Endometrium (tissue), 2 donors: Measurements from ENCODE around the gene CMC4.

Experiments used
- FAIRE-seq: peaks from 2 replicates; lab custom pipeline; 2012; peaks lifted over from hg19 to GRCh38; lab: Jason Lieb, UNC
- donor health status: control.
- donor health status: control.

Gene CMC4, protein sequence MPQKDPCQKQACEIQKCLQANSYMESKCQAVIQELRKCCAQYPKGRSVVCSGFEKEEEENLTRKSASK

DNA sequence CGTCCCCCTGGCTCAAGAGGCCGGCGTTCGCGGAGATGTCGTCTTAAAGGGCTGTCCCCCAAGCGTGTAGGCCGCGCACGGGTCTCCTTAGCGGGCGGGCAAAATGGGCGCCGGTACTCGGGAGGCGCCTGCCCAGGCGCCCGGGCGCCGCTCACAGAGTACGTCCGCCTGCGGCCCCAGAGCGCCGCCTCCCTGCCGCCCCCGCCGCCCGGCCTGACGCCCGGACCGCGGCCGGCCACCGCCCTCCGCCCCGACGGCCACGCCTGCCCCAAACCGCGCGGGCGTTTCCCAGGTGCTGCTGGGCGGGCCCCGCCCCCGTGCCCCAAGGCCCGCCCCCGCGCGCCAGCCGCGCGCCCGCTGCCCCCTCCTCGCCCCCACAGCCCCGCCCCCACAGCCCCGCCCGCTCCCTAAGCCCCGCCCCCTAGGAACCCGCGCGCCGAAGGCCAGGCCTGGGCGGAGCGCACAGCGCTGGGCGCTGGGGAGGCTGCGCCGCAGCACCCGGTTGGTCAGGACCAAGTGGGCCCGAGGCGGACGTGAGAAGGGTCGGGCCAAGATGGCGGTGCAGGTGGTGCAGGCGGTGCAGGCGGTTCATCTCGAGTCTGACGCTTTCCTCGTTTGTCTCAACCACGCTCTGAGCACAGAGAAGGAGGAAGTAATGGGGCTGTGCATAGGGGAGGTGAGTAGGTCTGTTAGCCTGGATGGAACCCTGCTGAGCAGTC is at the start of gene CMC4, which contains the start of the genes BRCC3 and MTCP1:
TSS of gene CMC4 (minus strand) at position 162 of the 719 bp plus-strand sequence. CDS start 7,113 bp downstream, outside the sequence.
TSS of gene BRCC3 (plus strand) at position 534 of the 719 bp plus-strand sequence. CDS start at position 554, 20 bp downstream.
TSS of gene MTCP1 (minus strand) at position 162 of the 719 bp plus-strand sequence. CDS start 5,126 bp downstream, outside the sequence.
- no peak for FAIRE-seq

DNA sequence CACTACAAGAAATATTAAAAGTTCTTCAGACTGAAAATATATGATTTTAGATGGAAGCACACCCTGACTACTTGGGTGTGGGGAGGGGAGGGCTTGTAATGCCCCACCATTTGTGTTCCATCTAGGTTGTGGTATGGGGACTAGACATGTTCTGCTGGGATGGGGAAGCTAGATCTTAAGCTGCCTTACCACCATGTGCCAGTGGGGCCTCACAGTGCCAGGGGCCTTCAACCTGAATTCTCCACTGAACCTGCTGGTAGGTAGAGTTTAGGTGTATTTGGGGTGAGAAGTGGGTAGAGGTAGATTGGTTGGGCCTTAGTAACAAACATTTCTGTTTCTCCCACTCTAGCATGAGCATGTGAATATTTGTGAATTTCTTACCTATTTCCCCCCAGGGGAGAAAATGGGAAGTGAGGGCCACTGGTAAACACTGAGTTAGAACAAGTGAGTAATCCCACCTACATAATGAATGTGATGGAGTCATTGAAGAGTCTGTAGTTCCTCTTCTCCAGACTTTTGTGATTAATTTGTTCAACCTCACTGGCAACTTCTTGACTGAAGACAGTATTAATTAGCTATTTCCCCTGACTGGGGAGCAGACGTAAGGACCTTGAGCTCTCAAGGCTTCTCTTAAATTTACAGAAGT is 44.4 kb upstream of the CMC4 start:
- FAIRE-seq, result no peak

DNA sequence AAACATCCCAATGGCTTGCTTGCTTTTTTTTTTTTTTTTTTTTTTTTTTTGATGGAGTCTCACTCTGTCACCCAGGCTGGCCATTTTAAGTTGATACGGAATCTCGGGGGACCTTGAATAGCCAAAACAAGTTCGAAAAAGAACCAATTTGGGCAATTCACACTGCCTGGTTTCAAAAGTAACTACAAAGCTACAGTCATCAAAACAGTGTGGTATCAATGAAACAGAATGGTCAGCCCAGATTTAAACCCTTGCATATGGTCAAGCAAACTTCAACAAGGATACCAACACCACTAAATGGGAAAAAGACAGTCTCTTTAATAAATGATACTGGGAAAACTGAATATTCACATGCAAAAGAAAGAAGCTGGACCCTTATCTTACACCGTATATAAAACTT is 42.2 kb upstream of the CMC4 start:
- no peak for FAIRE-seq

DNA sequence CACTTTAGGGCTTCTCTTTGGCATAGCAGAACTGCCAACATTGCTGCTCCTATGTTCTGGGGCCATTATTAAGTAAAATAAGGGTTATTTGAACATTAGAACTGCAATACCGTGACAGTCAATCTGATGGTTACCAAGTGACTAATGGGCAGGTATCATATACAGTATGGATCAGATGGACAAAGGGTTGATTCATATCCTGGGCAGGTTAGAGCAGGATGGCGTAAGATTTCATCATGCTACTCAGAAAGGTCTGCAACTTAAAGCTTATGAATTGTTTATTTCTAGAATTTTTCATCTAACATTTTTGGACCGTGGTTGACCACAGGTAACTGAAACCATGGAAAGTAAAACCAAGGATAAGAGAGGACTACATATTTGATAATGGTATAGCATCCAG is 41.2 kb upstream of the CMC4 start:
- no peak for FAIRE-seq

DNA sequence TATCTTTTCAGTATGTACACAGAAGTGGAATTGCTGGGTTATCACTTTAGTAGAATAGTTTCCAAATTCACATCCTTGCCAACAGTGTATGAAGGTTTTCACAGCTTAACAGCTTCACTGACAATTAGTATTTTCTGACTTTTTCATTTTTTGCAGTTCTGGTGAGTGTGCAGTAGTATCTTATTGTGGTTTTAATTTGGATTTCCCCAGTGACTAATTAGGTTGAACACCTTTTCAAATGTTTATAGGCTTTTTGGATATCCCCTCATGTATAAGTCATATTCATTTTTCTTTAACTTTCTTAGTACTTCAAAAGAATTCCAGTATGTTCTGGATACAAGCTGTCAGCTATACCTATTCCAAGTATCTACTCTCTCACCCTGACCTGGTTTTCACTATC is 37.5 kb upstream of the CMC4 start:
- no peak for FAIRE-seq

DNA sequence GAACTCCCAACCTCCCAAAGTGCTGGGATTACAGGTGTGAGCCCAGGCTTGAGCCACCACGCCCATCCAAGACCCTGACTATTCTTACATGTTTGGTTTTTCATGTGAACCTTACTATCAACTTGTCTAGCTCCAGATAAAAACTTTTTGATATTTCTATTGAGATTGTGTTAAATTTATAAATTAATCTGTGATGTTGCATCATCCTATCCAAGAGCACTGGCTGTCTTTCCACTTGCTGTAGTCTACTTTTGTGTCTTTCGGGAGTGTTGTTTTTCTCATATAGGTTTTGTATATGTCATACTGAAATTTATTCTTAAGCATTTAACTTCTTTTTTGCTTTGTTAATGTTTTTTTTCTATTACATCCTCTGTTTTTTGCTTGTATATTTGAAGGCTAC is 35.0 kb upstream of the CMC4 start:
- FAIRE-seq, result no peak

DNA sequence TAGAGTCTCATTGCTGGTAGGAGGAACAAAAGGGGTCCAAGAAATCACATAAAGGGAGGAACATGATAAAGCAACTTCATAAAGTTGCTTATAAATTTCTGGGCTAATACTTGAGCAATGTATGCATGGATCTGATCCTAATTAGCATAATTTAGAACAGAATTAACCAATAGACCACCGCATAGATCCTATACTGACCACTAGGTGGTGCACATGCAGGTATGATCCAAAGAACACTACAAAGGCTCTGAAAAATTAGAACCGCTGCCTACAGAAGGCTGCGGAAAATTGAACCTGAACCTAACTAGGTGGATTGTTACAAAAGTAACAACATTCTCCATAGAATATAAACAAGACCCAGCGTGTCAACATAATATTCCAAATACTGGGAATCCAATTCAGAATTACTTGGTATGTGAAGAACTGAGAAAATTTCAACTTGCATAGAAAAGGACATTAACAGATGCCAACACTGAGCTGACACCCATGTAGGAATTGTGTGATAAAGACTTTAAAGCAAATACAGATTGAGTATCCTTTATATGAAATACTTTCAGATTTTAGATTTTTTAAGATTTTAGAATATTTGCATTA is 23.6 kb upstream of the CMC4 start:
- FAIRE-seq, result no peak

DNA sequence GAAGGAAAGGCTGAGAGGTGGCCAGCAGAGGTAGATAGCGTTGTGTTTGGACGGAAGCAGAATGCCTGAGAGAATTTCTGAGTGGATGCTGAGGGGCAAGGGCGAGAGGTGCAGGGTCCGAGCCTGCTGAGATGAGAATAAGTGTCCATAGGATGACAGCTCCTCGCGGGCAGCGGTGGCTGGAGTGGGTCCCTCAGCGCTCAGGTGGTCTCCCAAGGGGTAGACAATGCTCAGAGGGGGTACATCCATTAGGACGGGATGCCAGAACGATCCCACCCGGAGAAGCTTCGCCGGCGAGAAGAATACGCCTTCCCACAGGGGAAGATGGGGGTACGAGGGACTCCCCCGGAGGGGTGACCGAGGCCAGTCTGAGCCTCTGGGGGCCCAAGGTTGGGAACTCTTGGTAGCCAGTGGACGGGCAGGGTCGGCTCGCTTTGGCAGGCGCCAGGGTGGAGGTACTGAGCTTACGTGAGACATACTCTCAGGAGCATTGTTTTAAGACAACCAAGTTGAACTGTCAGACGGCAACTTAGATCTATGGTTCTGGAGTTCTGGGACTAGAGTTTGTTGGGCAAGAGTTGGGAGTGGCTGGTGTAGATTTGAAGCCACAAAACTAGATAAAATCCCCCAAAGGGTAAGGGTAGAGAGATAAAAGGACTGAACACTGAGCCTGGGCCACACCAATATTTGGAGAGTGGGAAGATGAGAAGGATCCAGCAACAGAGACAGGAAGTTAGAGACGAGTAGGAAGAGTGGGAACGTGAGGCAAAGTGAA is 16.2 kb upstream of the CMC4 start:
- FAIRE-seq, result no peak

DNA sequence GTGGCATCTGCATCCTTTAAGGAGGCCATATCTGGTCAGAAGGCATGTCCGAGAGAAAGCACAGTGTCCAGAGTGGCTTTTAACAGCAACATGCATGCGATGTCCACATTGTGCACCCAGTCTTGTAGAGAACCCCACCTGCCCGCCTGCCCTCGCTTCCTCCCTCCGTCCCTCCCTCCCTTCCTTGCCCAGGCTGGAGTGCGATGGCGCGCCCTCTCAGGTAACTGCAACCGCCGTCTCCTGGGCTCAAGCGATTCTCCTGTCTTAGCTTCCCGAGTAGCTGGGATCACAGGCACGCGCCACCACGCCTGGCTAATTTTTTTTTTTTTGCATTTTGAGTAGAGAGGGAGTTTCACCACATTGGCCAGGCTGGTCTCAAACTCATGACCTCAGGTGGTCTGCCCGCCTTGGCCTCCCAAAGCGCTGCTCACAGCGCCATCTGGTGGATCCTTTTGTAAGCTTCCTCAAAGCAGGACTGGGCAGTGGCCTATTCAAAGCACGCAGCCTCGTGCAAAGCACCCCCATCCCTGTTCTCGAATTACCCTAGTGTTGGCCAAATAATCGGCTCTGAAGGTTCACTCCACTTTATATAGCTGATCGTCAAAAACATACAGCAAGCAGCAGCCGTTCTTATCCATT is 15.4 kb upstream of the CMC4 start:
- FAIRE-seq, result no peak

DNA sequence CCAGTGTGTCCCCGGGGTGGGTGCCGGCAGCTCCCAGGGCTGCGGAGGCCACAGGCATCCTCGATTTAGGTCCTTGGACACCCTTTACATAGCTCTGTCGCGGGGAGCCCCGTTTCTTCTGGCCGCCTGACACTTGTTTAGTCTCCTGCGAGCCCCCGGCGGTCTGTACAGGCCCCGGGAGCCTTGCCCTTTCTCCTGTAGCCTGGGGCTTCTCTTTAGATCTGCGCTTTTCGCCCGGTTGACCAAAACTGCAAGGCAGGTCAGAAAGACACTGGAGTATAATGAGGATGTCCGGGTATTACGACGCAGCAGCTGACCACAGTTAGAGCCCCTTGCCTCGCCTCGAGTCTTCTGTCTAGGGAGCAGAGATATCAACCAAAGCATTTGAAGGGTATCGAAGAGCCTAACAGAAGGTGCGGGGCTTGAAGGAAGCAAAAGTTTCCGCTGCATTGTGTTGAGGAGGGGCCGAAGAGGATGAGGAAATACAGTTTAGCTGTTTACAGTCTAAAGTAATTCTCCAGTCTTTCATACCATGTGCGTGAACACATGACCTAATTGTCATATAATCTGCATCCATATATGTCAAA is 851 bp upstream of the CMC4 start:
- FAIRE-seq, result no peak

DNA sequence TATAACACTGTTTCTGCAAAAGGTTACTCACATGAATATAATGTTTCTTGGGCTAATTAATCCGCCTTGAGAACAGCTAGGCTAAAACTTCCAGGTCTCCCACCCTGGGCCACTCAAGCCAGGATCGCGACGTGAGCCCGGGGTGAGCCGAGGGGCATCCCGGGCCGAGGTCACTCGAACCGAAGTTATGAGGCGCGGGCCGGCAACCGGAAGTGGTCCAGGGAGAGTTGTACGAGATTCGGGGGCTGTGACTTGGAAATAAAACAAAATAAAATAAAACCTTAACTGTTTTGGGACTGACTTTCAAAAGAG is 317 bp downstream of the CMC4 start:
- no peak for FAIRE-seq

DNA sequence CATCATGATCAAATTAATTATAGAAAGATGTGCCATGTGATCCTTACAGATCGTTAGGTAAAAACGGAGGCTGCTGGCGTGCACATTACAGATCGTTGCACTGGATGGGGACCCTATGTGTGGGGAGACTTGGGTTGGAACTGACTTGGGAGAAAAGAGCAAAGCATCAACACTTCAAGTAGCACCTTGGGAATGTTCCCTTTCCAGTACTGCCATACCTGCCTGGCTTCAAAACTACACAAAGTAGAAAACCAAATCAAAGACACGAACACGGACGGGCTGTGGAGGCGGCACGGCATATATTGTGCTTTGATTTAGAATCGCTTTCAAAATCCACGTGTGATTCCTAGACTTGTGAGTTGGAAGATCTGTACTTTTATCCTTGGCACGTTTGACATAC is 898 bp downstream of the CMC4 start:
- FAIRE-seq, result no peak

DNA sequence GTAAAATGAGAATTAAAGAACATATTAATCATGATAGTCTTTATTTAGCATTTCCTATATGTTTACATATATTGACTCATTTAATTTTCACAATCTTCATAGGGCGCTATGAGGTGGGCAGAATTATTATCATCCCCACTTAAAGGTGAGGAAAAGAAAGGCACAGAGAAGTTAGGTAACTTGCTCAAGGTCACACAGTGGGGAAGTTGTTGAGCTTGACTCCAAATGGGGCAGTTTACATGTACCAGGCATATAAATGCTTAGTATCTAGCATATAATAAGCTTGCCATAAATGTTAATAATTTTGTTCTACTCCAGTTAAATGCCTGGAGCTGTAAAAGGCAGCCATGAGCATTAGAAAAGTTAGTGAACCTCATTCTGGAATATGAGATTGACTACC is 1.5 kb downstream of the CMC4 start:
- FAIRE-seq, result no peak

DNA sequence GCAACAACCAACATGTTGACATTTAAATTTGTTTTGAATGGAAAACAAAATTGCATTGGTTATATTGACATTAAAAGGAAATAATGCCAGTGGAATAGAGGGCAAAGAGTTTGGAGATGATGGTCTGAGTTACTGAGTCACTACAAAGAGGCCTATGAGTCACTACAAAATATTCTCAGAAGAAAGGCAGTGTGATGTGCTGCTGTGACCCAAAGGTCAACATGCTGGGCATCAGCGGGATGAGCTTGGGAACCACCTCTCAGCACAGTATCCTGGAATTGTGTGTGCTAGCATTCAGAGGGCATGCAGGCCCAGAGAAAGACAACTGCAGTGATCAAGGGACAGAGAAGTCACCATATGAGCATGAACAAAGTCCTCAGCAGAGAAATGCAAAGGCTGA is 2.8 kb downstream of the CMC4 start:
- FAIRE-seq, result no peak

DNA sequence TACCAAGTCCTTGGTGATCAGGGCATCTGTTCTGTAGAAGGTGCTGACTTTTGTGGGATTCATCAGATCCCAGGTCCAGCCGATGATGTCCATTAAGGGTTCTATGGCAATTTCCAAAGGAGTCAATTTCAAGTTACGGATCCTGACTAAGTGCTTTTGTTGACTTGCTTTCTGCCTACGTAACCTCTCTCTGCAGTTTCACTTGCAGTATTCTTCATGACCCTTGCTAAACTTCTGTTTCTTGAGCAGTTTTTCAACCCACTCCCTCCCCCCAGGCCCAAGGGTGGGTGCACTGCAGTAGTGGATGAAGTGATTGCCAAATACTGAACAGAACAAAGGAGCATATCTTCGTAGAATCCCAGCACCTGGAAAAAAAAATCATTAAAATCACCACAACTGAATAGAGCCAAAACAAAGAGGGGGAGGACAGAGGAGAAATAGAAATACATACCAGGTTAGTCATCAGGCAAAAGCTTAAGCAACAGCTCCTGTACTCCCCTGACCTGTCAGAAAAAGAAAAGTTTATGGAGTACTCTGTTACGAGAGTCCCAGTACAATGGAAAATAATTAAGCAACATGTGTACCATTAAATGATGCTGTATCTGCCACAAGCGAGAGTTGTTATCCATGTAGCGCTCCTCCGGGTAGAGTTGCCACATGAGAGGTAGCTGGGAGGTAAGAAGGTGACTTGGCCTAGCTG is 5.8 kb downstream of the CMC4 start:
- no peak for FAIRE-seq

DNA sequence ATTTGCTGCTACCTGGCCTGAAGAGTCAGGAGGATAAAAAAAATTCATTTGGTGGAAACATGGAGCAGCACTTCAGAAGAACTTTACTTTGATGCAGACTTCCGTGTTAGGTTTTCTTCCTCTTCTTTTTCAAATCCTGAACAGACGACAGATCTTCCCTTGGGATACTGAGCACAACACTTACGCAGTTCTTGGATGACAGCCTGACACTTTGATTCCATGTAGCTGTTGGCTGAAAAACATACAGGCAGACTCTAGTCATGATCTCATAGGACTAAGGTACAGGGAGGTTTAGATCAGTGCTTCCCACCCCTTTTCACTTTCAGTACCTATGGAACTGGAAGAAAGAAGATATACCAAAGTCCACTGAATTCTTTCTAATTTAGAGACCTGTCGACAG is 9.2 kb downstream of the CMC4 start:
- no peak for FAIRE-seq

DNA sequence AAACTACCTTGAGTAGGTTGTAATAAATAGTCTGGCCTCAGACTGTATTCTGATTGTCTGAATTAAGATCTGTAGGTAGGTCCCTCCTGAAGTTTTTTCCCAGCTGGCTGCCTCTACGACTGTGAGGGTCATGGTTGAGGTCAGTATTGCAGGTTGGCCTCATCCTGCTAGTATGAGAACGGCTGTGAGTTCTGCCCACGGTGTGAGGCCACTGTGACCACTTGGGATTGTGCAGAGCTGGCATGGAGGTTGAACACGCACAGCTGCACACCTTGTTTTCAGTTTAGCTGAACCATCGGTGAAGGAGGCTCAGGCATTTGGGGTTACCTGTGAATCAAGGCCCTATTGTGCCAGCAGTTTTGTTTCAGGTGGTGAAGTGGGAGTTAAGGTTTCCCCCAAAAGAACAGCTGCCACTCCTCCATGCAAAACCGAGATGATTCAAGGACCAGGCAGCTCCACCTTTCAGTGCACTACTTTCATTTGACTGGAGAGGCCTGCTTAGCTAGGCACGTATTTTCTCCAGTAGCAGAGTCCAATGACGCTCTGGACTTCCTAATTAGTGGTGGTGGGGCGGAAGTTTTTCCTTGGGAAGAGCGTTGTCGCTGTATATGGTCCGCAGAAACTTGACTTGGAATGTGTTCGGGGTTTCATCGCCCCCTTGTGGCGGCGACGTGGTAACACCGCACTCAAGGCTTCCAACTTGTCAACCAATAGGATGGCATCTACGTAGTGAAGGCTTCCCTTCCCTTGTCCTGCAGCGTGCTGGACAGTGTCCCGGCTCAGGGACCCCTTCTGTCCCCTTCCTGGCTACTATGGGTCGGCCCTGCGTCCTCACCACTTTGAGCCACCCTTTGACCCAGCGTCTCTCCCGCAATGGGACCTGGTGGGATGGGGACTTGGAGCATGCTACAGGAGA is 13.8 kb downstream of the CMC4 start:
- no peak for FAIRE-seq

DNA sequence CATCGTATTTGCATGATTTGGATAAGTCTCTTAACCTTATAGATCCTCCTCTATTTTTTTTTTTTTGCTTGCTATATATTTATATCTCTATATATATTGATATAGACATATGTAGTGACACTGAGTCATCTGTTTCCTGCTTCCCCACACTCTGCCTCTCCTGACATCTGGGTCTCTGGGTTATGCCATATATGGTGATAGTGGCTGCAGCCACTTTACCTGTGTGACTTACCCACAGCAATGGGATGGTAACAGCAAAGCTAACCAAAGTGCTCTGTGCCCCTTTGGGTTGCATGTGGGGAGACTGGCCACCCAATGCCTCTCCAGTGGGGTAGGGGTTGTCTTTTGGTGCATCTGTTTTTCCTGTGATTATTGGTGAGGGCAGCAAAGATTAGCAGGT is 14.5 kb downstream of the CMC4 start:
- FAIRE-seq, result no peak

DNA sequence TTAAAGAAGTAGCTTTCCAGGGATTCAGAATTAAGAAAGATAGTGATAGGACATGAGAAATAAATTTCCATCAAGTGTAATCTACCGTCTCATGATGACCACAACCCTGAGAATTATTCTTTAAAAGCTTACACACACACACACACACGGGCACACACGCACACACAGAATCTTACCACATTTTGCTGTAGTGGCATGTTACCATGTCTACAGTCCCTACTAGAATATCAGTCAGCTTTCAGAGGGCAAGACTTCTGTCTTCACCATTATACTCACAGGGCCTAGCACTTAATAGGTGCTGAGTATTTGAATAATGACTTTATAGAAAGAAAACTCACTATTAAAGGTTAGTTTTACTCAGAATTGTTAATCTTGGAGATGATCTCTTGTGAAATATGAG is 15.4 kb downstream of the CMC4 start:
- FAIRE-seq, result no peak

DNA sequence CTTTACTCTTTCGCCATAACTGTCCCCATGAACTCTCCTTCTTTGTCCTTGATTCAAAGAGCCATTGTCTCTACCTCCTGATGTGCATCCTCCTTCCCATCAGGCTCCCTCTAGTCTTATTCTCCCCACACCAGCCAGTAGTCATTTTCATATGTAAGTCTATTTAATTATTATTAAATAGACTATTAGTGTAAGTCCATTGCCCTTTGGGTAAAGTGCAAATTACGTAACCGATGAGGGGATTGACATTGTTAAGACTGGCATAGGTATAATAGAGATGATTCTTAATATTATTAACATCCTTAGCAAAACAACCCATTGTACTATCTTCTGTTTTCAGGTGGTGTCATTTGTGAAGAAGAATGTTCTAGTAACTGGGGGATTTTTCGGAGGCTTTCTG is 16.7 kb downstream of the CMC4 start:
- FAIRE-seq, result no peak
